Motor neuron (in vitro differentiated cells): Measurements from ENCODE around the gene APOE. TPM values are rescaled to one million over a fixed set of nuclear protein-coding genes. Genes with fewer than 3 reads are reported as not detected.
"Not testable (repeated sequence)": the region's sequence is repeated elsewhere in the genome, so short reads cannot be mapped to it uniquely, and the experiment has no call there.

Experiments
- ATAC-seq, 8 experiments: fragments of 200-7000 bp; cut with Tn5 transposase; replicated peaks in 6 of 8; 2 replicates each; pipeline ENCODE4 v1.8.0; 2021; ENCODE audit warnings: mild to moderate bottlenecking in 8 of 8, moderate library complexity in 8 of 8
- H3K27ac ChIP-seq, 2 donors: fragments of 250-450 bp; sonication (Bioruptor Pico); 2 replicates each; pipeline ENCODE4 v1.9.0; 2021; ENCODE audit warnings: antibody characterized with exemption in 2 of 2, mild to moderate bottlenecking in 2 of 2, moderate library complexity in 1 of 2
- H3K4me1 ChIP-seq, 2 donors: fragments of 250-450 bp; sonication (Bioruptor Pico); replicated peaks in 1 of 2; 2 replicates each; pipeline ENCODE4 v1.6.1; 2021; ENCODE audit warnings: antibody characterized with exemption in 2 of 2, mild to moderate bottlenecking in 2 of 2, moderate library complexity in 1 of 2
- H3K4me3 ChIP-seq, 5 donors: fragments of 250-450 bp; sonication (Bioruptor Pico); 2 replicates each; pipeline ENCODE4 v1.9.0; 2021; ENCODE audit warnings: antibody characterized with exemption in 5 of 5, mild to moderate bottlenecking in 5 of 5, moderate library complexity in 4 of 5
- WGBS, 10 experiments: fragments of 450-650 bp; shearing (Covaris generic); methylation state at CpG; one replicate each; pipeline ENCODE4 v1.0.0; 2022; 5-methylcytosine and 5-hydroxymethylcytosine counted together
- in situ Hi-C, 9 experiments: fragments of 400-800 bp; cut with MboI; loops; one replicate each; pipeline ENCODE4 v1.15.0; 2021; ENCODE audit warnings: low sequenced_read_pairs in 9 of 9, low pct_unique_long_range_greater_than_20kb in 2 of 9; ENCODE audit not compliant: unreplicated experiment in 9 of 9
- total RNA-seq, 8 experiments: library from RNA; unstranded; fragments of 300-600 nt; gene quantifications; 2 replicates each; pipeline versions ENCODE4 v1.2.3 to v1.2.4, GENCODE V29; 2022

APOE gene
- total RNA-seq, 8 experiments from 2014 or later, result 4.6 to 248 (median 30.2) TPM

- in situ Hi-C loops, H3K4me3 ChIP-seq, H3K4me1 ChIP-seq, H3K27ac ChIP-seq: not testable (repeated sequence)
- 80 to 100% (median 90%) methylated on average over 1 to 3 of the region's 19 CpGs; no CpG with 5 or more reads in 5 of the 10 experiments for WGBS, 10 experiments
- ATAC-seq, result peak; percentile 9 to 46 (median 24)
These were observed 20.9 kb downstream of the APOE start for GRCh38 chr19:44926245-44927077.

GRCh38 chr19:44927746-44928145 is 22.1 kb downstream of the APOE start:
- peak in 1 of 8 experiments; percentile 9 for ATAC-seq
- in situ Hi-C loops, result no loop called here
- Histone ChIP-seq H3K4me1 (peaks cover 0 to 3% of the 10 kb centered on the region in 2 donors), H3K27ac (no peak overlapping the region), H3K4me3 (no peak overlapping the region)
- whole genome bisulfite sequencing, 10 experiments, result 0 to 100% (median 80%) methylated on average over 1 to 3 of the region's 5 CpGs; no CpG with 5 or more reads in 4 of the 10 experiments

GRCh38 chr19:44930088-44930487 is 24.5 kb downstream of the APOE start:
- in situ Hi-C loops, result no loop called here
- ATAC-seq, result no peak
- no peak overlapping the region for H3K4me3 ChIP-seq

GRCh38 chr19:44931541-44931940 is 25.9 kb downstream of the APOE start:
- Histone ChIP-seq H3K27ac (no peak overlapping the region), H3K4me1 (peaks cover 0 to 3% of the 10 kb centered on the region in 2 donors), H3K4me3 (no peak overlapping the region)
- ATAC-seq, result no peak
- 0 to 79% (median 73%) methylated on average over 1 to 3 of the region's 4 CpGs; no CpG with 5 or more reads in 7 of the 10 experiments for WGBS, 10 experiments
- in situ Hi-C loops, result no loop called here

More at GRCh38 chr19:44930088-44930487, 24.5 kb downstream of the APOE start:
- 50 to 94% (median 82%) methylated on average over 2 to 7 of the region's 7 CpGs; no CpG with 5 or more reads in 2 of the 10 experiments for WGBS, 10 experiments
- Histone ChIP-seq H3K27ac (no peak overlapping the region), H3K4me1 (peaks cover 0 to 3% of the 10 kb centered on the region in 2 donors)

- in situ Hi-C loops, result no loop called here
- Histone ChIP-seq H3K4me3 (no peak overlapping the region), H3K4me1 (no peaks in the 10 kb centered on the region), H3K27ac (no peak overlapping the region)
- WGBS, 10 experiments, result 47 to 100% (median 80%) methylated on average over 1 to 5 of the region's 5 CpGs; no CpG with 5 or more reads in 2 of the 10 experiments
- ATAC-seq, result no peak
These were observed 34.1 kb downstream of the APOE start for GRCh38 chr19:44939668-44940067.

- in situ Hi-C loops, result no loop called here
- no peak for ATAC-seq
- WGBS, 10 experiments, result 87 to 100% (median 100%) methylated on average over 1 to 8 of the region's 14 CpGs; no CpG with 5 or more reads in 6 of the 10 experiments
These were observed 36.5 kb downstream of the APOE start, which contains the start of gene APOC4 for GRCh38 chr19:44942067-44942571. APOC4 (plus strand) TSS chr19:44942237; CDS start chr19:44942278, 41 bp downstream.

GRCh38 chr19:44943801-44944249 is 38.2 kb downstream of the APOE start:
- H3K27ac ChIP-seq, result no peak overlapping the region
- WGBS, 10 experiments, result 64 to 87% (median 83%) methylated on average over 3 to 8 of the region's 10 CpGs; no CpG with 5 or more reads in 5 of the 10 experiments
- ATAC-seq, result peak in 3 of 8 experiments; percentile 42 to 80 (median 69)
- no peaks in the 10 kb centered on the region for H3K4me1 ChIP-seq
- in situ Hi-C loops, result no loop called here
- H3K4me3 ChIP-seq, result no peak overlapping the region

More at GRCh38 chr19:44942067-44942571, 36.5 kb downstream of the APOE start, which contains the start of gene APOC4:
- Histone ChIP-seq H3K27ac (no peak within 1 kb of the TSS), H3K4me1 (no peaks in the 10 kb centered on the region), H3K4me3 (no peak within 1 kb of the TSS)

GRCh38 chr19:44947041-44947581 is 41.5 kb downstream of the APOE start:
- H3K4me3 ChIP-seq, result no peak overlapping the region

GRCh38 chr19:44948237-44948636 is 42.6 kb downstream of the APOE start:
- no peak for ATAC-seq
- Histone ChIP-seq H3K4me3 (no peak overlapping the region), H3K27ac (no peak overlapping the region), H3K4me1 (no peaks in the 10 kb centered on the region)
- in situ Hi-C loops, result no loop called here
- 70 to 100% (median 72%) methylated on average over 2 to 4 of the region's 5 CpGs; no CpG with 5 or more reads in 7 of the 10 experiments for WGBS, 10 experiments

More at GRCh38 chr19:44947041-44947581, 41.5 kb downstream of the APOE start:
- H3K27ac ChIP-seq, result no peak overlapping the region
- H3K4me1 ChIP-seq, result no peaks in the 10 kb centered on the region
- no peak for ATAC-seq
- in situ Hi-C loops, result no loop called here
- 57 to 96% (median 89%) methylated on average over 3 to 12 of the region's 13 CpGs; no CpG with 5 or more reads in 2 of the 10 experiments for WGBS, 10 experiments

- ATAC-seq, result no peak
- WGBS, 10 experiments, result no CpG with 5 or more reads among the region's 5 CpGs
- H3K27ac ChIP-seq, result no peak overlapping the region
- no peaks in the 10 kb centered on the region for H3K4me1 ChIP-seq
- no peak overlapping the region for H3K4me3 ChIP-seq
- in situ Hi-C loops, result no loop called here
These were observed 43.3 kb downstream of the APOE start for GRCh38 chr19:44948763-44949374.

- Histone ChIP-seq H3K4me1 (no peaks in the 10 kb centered on the region), H3K27ac (no peak overlapping the region), H3K4me3 (no peak overlapping the region)
- no peak for ATAC-seq
- in situ Hi-C loops, result no loop called here
- 50 to 100% (median 83%) methylated on average over 1 to 7 of the region's 9 CpGs; no CpG with 5 or more reads in 1 of the 10 experiments for WGBS, 10 experiments
These were observed 44.0 kb downstream of the APOE start for GRCh38 chr19:44949550-44949949.

- no peak overlapping the region for H3K27ac ChIP-seq
- ATAC-seq, result peak in 3 of 8 experiments; percentile 6 to 22 (median 8)
- H3K4me1 ChIP-seq, result peaks cover 5 to 6% of the 10 kb centered on the region in 2 donors
- WGBS, 10 experiments, result 0 to 100% (median 35%) methylated on average over 1 to 7 of the region's 13 CpGs; no CpG with 5 or more reads in 1 of the 10 experiments
- H3K4me3 ChIP-seq, result no peak overlapping the region
- in situ Hi-C loops, result no loop called here
These were observed 45.9 kb downstream of the APOE start for GRCh38 chr19:44951179-44952159.
